Measurements from ENCODE around the gene CACNA2D2.

DNA sequence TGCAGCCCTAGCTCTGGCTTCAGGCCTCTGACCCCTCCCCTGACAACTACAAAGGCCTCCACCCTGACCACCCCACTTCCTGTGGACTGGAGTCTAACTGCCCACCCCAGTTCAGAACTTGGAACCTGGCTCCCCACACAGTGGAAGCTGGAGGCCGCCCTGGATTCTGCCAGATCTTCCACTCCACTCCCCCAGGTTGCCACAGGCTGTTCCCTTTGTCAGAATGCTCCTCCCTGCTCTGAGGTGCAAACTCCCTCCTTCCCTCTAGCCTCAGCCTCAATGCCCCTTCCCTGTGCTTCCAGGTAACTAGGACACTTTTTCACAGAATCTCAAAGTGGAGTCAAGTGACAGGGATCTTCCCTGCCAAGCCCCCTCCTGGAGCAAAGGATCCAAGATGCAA, 81.3 kb downstream of the CACNA2D2 start:
- TF ChIP-seq, protein P1, sequence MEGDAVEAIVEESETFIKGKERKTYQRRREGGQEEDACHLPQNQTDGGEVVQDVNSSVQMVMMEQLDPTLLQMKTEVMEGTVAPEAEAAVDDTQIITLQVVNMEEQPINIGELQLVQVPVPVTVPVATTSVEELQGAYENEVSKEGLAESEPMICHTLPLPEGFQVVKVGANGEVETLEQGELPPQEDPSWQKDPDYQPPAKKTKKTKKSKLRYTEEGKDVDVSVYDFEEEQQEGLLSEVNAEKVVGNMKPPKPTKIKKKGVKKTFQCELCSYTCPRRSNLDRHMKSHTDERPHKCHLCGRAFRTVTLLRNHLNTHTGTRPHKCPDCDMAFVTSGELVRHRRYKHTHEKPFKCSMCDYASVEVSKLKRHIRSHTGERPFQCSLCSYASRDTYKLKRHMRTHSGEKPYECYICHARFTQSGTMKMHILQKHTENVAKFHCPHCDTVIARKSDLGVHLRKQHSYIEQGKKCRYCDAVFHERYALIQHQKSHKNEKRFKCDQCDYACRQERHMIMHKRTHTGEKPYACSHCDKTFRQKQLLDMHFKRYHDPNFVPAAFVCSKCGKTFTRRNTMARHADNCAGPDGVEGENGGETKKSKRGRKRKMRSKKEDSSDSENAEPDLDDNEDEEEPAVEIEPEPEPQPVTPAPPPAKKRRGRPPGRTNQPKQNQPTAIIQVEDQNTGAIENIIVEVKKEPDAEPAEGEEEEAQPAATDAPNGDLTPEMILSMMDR (IDR thresholded peaks at IDR 0.05) = no peak
- no peak for TF ChIP-seq POLR2AphosphoS5 (IDR thresholded peaks at IDR 0.05)

Data from prostate gland (tissue), 2 donors.